Inflammatory macrophage treated with lipopolysaccharide for 1 hour (primary cell): ENCODE data around the gene JKAMP.
"Not testable (repeated sequence)": the region's sequence is repeated elsewhere in the genome, so short reads cannot be mapped to it uniquely, and the experiment has no call there.

Experiments used
- DNase-seq, 2 donors: peaks; one replicate each; pipeline ENCODE4 v3.0.0-alpha.2; 2020 to 2022

JKAMP gene, protein sequence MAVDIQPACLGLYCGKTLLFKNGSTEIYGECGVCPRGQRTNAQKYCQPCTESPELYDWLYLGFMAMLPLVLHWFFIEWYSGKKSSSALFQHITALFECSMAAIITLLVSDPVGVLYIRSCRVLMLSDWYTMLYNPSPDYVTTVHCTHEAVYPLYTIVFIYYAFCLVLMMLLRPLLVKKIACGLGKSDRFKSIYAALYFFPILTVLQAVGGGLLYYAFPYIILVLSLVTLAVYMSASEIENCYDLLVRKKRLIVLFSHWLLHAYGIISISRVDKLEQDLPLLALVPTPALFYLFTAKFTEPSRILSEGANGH

DNA sequence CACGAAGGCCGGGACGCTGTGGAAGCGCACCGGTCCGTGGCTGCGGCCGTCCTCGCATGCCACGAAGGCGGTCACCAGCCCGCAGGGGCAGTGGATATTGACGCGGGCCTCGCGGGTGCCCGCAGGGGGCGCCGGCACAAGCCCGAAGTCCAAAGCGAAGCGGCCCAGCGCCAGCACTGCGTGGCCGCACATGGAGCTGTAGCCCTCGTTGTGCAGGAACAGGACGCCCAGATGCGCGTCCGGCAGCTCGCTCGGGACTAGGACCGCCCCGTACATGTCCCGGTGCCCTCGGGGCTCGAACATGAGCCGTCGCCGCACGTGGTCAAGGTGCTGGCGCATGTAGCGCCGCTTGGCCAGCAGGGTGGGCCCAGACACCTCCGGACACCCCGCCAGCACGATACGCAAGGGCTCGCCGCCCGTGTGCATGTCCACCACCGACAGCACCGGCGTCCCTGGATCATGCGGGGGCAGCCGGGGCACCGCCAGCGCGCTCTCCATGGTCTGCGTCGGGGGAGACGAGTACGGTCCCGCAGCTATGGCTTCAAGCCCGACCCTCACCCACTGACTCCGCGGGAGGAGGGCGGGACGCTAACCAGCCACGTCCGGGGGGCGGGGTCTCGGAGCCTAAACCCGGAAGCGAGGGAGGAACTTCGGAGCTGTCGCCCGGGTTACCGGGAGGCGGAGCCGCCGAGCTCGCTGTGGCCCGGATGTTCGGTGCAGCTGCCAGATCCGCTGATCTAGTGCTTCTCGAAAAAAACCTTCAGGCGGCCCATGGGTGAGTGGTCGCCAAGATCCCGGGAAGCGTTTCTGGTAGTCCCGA, at the start of gene JKAMP, which contains the start of gene L3HYPDH:
Gene JKAMP, plus strand, starts transcription at position 699 of the 820 bp plus-strand sequence. Its CDS starts 73 bp downstream, at position 772.
Gene L3HYPDH, minus strand, starts transcription at position 590 of the 820 bp plus-strand sequence. Its CDS starts 92 bp downstream, at position 498.
- DNase-seq: peak; percentile 92 to 97

DNA sequence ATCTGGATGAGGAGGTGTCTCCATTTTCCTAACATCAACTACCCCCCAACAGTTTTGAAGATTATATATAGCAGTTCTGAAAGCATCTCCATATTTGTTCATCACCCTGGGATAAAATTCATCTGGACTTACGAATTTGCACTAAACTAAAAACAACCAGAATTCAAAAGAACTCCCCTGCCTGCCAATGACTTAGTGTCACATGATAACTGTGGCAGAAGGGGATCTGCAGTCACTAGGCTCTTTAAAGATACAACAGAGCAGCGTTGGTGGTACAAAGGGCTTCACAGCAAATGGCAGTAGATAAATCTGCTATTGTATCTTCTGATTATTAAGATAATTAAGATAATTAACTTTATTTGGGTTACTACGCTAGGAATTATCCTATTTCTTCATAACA, 49.2 kb upstream of the JKAMP start:
- no peak for DNase-seq

DNA sequence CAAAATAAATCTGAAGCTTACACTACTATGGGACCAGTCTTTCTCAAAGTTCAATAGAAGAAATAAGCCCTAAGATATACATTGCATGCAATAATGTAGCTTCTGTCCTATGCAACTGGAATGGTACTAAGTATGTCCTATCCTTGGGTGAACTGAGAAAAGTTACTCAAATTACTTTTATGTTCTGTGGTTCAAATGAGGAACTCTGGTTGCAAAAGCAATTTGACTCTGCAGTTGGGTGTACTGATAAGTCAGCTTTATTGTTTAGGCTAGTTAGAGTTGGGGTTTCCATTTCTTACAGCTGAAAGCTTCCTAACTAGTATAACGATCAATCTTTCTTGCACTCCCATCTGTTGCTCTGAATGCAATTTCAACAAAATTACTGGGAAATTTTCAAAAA, 48.3 kb upstream of the JKAMP start:
- peak; percentile 35 to 46 for DNase-seq

DNA sequence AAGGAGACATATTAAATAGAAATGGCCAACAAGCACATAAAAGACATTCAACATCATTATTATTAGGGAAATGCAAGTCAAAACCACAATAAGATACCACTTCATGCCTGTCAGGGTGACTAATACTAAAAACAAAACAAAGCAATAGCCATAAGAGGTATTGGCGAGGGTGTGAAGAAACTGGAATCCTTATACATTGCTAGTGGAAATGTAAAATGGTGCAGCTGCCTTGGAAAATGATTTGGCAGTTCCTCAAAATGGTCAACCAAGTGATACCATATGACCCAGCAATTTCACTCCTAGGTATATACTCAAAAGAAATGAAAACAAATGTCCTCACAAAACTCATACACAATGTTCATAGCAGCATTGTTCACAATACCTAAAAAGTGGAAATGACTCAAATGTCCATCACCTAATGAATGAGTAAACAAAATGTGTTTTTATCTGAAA, 46.1 kb upstream of the JKAMP start:
- DNase-seq: no peak

DNA sequence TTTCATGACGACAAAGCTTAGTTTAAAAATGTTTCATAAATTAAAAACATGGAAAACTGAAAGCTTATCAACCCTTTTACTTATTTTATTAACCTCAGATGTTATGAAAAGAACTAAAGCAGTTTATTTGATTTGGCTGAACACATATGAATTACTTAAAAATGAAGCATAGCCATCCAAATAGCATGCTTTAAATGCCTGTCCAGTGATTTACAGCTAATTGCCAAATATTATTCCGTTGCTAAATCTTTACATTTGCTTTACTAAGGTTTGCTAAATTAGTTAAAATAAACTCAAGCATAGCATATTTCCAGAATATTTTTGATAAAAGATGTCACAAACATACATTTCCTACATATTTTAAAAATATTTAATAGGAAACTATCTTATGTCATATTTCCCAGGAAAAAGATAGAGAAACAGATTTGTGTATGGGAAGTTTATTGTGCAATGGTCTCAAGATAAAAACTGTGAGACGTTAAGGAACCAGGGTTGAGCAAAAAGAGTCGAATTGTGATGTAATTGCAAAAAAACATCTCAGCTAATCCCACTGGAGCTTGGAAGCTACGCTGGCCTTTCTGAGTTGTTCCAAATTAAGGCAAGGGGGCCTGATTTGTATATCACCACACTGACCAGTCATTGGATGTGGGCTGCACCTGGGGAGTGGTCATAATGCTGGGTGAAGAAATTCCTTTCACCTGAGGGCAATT, 44.9 kb upstream of the JKAMP start:
- DNase-seq: peak; percentile 18 to 19

DNA sequence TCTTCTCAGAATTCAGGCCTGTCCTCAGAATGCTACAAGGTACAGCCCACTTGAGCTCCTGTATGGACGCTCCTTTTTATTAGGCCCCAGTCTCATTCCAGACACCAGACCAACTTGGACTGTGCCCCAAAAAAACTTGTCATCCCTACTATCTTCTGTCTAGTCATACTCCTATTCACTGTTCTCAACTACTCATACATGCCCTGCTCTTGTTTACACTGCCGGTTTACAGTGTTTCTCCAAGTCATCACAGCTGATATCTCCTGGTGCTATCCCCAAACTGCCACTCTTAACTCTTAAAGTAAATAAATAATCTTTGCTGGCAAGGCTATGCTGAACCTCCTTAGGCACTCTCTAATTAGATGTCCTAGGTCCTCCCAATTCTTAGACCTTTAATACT, 35.6 kb upstream of the JKAMP start:
- DNase-seq: not testable (repeated sequence)

DNA sequence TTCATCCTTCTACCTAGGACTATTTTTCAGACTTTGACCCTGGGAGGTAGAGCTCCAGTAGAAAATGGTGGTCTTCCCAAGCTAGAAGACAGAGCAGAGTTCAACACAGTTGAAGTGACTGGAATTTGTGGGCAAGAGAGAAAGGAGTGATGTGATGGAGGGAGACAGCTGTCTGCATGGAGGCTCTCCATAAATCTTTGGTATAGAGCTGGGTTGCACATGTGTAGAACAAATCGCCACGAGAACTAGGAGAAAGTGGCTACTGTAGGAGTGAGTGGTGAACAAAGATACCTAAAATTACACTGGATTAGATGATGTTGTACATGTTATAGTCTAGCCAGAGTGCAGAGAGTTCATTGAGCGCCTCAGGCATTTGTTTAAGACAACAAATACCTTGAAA, 33.6 kb upstream of the JKAMP start:
- DNase-seq: no peak

DNA sequence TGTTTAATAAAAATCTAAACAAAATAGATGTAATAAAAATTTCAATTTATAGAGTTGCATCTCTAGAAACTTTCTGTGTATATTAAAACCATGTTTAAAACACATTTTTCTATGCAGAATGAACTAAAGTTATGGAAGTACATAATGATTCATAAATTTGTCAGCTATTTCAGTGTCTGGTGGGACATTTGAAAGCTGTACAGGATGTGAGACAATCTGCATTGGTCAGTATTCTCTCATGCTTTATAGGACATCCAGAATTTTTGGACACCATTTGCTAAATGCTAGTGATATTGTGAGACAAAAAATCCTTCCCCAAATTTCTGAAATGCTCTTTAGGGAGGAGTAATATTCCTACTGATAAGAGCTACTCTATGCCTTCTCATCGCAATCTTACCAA, 32.5 kb upstream of the JKAMP start:
- no peak for DNase-seq

DNA sequence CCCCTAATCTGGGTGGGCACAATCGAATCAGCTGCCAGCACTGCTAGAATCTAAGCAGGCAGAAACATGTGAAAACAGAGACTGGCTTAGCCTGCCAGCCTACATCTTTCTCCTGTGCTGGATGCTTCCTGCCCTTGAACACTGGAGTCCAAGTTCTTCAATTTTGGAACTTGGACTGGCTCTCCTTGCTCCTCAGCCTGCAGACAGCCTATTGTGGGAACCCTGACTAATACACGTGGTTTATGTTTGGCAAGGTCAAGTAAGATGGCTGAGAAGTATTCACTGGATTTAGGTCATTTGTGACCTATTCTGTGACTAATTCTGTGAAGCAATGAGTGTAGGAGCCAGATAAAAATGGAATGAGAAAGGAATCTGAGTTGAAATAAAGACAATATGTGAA, 30.2 kb upstream of the JKAMP start:
- DNase-seq: no peak

DNA sequence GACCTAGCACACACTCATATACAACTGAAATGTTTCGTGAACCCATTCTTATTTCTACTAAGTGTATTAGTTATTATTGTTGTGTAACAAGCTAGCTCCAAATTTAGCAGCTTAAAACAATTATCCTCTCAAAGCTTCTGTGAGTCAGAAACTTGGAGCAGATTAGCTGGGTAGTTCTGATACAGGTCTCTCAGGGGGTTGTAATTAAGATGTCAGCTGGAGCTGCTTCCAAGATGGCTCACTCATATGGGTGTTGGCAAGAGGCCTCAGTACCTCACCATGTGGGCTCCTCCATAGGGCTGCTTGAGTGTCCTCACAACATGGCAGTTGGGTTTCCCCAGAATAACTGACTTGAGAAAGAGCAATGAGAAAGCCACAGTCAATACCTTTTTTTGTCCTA, 28.9 kb upstream of the JKAMP start:
- no peak for DNase-seq

DNA sequence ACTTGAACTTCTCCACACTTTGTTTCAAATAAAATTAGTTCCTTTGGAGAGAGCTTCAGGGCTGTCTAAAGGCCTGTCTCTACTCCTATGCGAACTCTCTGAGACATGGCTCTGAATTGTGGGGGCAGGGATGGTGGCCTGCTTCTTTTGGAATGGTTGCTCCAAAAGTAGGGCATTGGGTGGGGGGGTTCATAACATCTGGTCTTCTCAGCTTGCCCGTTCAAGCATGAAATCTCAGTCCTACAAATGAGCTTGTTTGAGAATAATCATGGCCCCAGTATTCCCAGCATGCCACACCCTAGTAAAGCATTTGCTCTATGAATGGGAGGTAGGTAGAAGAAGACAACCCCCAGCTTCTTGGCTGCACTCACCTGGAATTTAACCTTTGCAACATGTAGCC, 25.8 kb upstream of the JKAMP start:
- no peak for DNase-seq

DNA sequence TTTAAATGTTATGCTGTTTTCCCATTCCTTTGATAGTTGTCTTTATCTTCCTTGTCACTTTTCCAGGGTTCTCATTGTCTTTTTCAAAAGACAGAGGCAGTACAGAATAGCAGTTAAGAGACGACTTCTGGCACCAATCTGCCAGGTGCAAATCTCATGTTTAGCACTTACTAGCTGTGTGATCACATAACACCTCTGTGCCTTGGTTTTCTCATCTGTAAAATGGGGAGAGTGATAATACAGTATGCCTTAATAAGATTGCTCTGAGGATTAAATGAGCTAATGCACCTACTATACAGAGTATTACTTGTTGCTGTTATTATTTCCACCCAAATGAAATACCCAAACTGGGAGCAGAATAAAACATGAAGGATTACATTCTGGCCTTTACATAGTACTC, 23.9 kb upstream of the JKAMP start:
- no peak for DNase-seq

DNA sequence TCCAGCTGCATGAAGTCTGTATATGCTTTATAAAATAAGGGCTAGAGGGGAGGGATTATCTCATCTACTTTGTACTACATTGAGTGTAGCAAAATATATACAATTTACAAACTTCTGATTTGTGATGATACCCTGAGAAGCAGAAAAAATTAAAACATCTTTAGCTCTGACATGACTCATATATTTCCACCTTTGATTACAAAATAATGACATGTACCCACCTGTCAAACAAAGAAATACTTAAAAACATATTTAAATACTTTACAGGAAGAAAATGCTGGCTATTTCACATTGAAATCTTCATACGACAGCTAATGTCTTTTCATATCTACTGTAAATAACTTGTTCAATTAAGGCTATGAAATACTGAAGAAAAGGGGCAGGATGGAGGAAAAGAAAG, 22.4 kb upstream of the JKAMP start:
- DNase-seq: no peak

DNA sequence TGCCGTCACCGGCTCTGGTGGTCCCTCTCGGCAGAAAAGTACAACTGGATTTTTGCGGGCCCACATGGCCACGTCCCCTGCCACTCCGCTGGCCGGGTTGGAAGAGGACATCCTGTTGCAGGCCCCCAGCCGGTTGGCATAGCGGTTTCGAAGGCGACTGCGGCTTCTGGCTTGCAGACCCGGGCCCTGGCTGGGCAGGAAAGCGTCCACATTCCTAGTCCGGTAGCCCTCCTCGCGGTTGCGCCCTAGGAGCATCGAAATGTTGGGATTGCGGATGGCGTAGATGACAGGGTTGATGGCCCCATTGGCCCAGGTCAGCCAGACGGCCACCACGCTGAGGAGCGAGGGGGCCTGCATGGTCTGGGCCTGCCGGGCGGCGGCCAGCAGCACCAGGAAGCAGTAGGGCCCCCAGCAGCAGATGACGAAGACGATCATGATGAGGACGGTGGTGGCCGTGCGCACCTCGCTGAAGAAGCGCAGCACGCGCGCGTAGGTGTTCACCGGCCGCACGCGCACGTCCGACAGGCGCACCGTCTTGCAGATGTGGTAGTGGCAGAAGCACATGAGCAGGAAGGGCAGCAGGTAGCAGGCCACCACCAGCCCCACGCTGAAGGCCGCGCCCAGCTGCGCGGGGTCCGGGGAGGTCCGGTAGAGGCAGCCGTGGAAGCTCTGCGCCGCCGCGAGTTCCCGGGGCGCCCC, 20.4 kb upstream of the JKAMP start:
- no peak for DNase-seq

DNA sequence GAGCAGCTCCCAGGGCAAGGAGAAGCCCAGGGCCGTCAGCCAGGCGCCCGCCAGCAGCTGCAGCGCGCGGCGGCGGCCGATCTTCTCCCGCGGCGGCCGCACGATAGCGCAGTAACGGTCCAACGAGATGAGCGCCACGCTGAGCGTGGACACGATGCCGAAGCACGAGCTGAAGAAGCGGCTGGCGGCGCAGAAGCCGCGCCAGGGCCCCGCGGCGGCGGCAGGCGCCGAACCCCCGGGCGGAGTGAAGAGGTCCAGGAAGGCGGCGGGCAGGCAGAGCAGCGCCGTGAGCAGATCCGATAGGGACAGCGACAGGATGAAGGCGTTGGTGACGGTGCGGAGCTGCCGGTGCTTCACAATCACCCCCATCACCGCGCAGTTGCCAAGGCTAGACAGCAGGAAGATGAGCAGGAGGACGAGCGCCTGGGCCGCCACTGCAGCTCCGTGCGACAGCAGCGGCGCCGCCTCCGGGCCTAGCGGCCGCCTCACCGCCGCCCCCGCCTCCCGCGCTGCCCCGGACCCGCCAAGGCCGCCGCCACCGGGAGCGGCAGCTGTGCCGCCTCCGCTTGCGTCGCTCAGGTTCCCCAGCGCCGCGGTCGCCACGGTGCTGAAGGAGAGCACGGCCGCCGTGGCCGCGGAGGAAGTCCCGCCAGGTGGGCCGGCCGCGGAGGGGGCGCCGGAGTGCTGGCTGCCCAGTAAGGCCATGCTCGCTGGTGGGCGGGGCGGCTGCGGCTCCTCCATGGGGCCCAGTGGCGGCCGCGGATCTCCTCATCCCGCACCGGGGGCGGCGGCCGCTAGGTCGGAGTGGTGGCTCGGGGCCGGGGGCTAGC, 19.6 kb upstream of the JKAMP start:
- DNase-seq: peak in 1 of 2 donors; percentile 9

DNA sequence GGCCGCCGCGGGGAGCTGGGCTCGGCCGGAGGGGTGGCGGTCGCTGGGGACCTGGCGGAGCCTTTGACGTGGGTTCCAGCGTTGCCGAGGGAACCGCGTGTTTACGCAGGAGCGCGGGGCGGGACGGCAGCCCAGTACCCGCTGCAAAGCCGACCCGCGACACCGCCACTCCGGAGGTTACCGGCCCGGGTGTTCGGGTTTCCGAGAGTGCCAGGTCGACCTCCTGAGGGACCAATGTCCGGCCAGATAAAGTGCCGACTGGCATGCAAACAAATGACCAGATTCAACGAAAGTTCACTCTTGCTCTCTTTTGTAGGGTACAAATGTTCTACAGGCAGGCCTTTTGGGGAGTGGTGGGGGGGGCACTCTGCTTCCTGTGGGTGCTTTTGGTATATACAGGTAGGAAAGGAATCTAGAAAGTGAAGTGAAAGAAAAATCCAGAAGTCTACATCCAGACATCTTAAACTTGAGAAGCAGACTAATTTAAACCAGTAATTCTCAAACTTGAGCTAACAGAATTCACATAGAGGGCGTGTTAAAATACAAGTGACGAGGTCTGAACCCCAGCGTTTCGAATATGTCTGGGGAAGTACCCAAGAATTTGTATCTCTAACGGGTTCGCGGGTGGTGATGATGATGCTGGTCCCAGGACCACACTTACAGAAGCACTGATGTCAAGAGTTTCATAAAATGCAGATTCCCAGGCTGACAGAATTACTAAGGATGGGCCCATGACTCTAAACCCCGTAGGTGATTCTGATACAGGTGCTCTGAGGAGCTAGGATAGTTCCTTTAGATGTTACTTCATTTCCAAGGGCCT, 18.8 kb upstream of the JKAMP start, which contains the start of gene GPR135:
Gene GPR135, minus strand, starts transcription at position 65 of the 820 bp plus-strand sequence. CDS start 154 bp downstream, outside the sequence.
- no peak for DNase-seq

DNA sequence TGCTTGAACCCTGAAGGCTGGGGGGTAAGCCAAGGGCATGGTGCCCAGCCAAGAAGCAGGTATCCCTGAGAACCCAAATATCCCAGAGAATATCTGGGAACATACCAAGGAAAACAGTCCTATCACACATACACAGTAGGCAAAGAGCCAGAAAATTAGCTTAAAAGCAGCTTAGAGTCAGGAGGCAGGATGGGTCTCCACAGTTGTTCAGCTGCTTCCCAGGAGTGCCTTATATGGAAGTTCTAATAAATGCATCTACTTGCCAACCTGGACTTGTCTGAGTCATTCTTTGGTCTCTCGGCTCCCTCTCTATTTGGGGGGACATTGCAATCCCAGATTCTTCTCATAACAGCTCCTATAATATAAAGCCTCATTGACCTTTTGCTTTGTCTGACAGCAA, 10.1 kb upstream of the JKAMP start:
- DNase-seq: no peak

DNA sequence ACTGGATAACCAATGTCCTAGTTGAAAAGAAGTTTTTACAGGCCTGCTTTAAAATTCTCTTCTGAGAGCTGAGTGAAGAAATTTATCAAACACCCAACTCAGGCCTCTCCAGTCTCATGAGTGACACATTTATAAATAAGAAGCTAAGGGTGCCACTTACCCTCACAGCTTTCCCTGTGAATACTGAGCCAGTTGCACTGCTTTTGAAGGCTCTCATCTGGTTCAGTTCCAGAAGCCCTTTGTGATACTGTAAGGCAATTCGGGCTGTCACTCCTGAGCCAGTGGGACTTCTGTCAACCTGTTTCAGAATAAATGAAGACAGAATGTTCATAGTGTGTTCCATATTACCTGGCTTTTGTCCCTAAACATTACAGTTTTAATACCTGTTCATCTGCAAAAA, 8.6 kb upstream of the JKAMP start:
- DNase-seq: no peak

DNA sequence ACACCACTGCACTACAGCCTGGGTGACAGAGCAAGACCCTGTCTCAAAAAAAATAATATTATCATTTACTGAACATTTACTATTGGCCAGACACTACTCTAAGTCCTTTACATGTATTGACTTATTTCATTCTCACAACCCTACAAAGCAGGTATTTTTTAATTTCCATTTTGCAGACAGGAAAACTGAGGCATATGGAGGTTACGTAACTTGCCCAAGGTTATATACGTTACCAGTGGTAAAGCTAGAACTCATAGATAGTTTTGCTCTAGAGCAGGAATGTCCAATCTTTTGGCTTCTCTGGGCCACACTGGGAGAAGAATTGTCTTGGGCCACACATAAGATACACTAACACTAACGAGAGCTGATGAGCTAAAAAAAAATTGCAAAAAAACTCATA, 5.8 kb upstream of the JKAMP start:
- no peak for DNase-seq

DNA sequence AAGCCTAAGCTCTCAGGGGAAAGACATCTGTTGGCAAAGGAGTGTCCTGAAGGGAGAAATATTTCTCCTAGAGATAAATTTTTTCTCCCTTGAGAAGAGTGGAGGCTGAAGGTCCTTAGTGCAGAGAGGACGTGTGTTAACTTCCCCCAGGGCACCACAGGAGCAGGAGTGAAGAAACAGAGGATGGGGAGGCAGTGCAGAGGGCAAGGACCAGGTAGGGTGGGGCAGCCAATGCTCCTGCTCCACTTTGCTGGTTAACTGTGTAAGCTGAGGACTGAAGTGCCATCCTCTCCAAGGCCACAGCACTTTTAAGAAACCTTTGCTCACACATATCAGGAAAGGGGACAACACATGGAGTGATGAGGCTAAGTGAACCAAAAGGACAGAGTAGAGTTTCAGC, 4.2 kb upstream of the JKAMP start:
- no peak for DNase-seq

DNA sequence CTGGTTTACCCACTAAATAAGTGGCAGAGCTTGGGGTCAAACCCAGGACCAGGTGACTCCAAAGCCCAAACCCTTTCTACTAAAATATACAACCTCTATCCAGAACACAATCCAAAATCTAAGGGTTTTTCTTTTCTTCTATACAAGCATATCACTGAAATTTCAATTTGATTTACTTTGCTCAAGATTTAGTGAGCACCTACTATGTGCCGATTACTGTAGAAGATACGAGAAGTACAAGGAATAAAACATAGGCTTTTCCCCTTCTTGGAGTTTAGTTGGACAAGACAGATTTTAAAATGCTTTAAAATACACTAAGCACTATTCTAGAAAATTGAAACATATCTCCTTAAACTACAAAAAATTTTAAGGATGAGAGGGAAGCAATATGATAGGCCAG, 2.9 kb upstream of the JKAMP start:
- no peak for DNase-seq
